Measurements from ENCODE around the gene LNX1.
"Not testable (repeated sequence)": the region's sequence is repeated elsewhere in the genome, so short reads cannot be mapped to it uniquely, and the experiment has no call there.

LNX1 gene

GRCh38 chr4:53455766-53456165 is 135.5 kb downstream of the LNX1 start:
- DNase-seq: no peak

- DNase-seq: no peak
Observed at GRCh38 chr4:53453385-53453784, 137.9 kb downstream of the LNX1 start.

GRCh38 chr4:53450773-53451172 is 140.5 kb downstream of the LNX1 start:
- DNase-seq: no peak

GRCh38 chr4:53444954-53445353 is 146.3 kb downstream of the LNX1 start:
- DNase-seq: no peak

GRCh38 chr4:53441564-53441963 is 149.7 kb downstream of the LNX1 start:
- no peak for DNase-seq

GRCh38 chr4:53436251-53436650 is 155.0 kb downstream of the LNX1 start:
- no peak for DNase-seq

- DNase-seq: no peak
Observed at GRCh38 chr4:53432528-53433424, 158.5 kb downstream of the LNX1 start.

- DNase-seq: no peak
Observed at GRCh38 chr4:53431052-53431451, 160.2 kb downstream of the LNX1 start.

- DNase-seq: no peak
Observed at GRCh38 chr4:53427366-53427765, 163.9 kb downstream of the LNX1 start.

- no peak for DNase-seq
Observed at GRCh38 chr4:53424280-53424679, 167.0 kb downstream of the LNX1 start.

GRCh38 chr4:53422367-53422766 is 168.9 kb downstream of the LNX1 start:
- no peak for DNase-seq

GRCh38 chr4:53421791-53422190 is 169.5 kb downstream of the LNX1 start:
- no peak for DNase-seq

GRCh38 chr4:53419208-53419607 is 172.1 kb downstream of the LNX1 start:
- no peak for DNase-seq

- DNase-seq: not testable (repeated sequence)
Observed at GRCh38 chr4:53409479-53409878, 181.8 kb downstream of the LNX1 start.
